Measurements from ENCODE around the gene YWHAH.

The YWHAH gene

GRCh38 chr22:31969789-31970489 is 25.6 kb downstream of the YWHAH start (continued):
- TF ChIP-seq EGR2 (tag by site-specific recombination; IDR thresholded peaks at IDR 0.05; ENCODE audit: low read depth) (no peak), ZNF366 (tag by site-specific recombination; conservative IDR thresholded peaks at IDR 0.05) (peak; percentile 40; the same call in 1 of the 2 replicates), RBAK (tag by site-specific recombination; IDR thresholded peaks at IDR 0.05) (no peak), ZNF426 (tag by site-specific recombination; IDR thresholded peaks at IDR 0.05) (no peak), ZNF623 (tag by site-specific recombination; IDR thresholded peaks at IDR 0.05) (no peak), SCRT2 (tag by site-specific recombination; IDR thresholded peaks at IDR 0.05) (no peak), ZNF138 (tag by site-specific recombination; IDR thresholded peaks at IDR 0.05; ENCODE audit: borderline replicate concordance) (no peak), ZNF513 (tag by site-specific recombination; IDR thresholded peaks at IDR 0.05) (no peak), ZNF555 (tag by site-specific recombination; conservative IDR thresholded peaks at IDR 0.05) (no peak), BCL11A (tag by site-specific recombination; IDR thresholded peaks at IDR 0.05; ENCODE audit: low read depth) (no peak), ZNF639 (tag by site-specific recombination; IDR thresholded peaks at IDR 0.05) (no peak), ZNF707 (tag by site-specific recombination; IDR thresholded peaks at IDR 0.05) (no peak), ZNF600 (tag by site-specific recombination; IDR thresholded peaks at IDR 0.05) (peak; percentile 40; the same call in 1 of the 2 replicates), SCRT1 (tag by site-specific recombination; IDR thresholded peaks at IDR 0.05; ENCODE audit: borderline replicate concordance) (no peak), ZNF24 (tag by site-specific recombination; IDR thresholded peaks at IDR 0.05) (0 out of 2 replicates have a peak, but pooled peaks have one; percentile 27), ZNF654 (tag by site-specific recombination; IDR thresholded peaks at IDR 0.05; ENCODE audit: low read depth) (peak; percentile 97), ZBTB6 (tag by site-specific recombination; IDR thresholded peaks at IDR 0.05) (no peak), ZBTB1 (tag by site-specific recombination; IDR thresholded peaks at IDR 0.05) (no peak), ZEB2 (tag by site-specific recombination; IDR thresholded peaks at IDR 0.05) (peak; percentile 88; the same call in 1 of the 2 replicates), ZNF664 (tag by site-specific recombination; IDR thresholded peaks at IDR 0.05) (peak; percentile 62; the same call in 1 of the 2 replicates), ZNF501 (tag by site-specific recombination; IDR thresholded peaks at IDR 0.05) (peak; percentile 10; the same call in 1 of the 2 replicates), ZNF214 (tag by site-specific recombination; IDR thresholded peaks at IDR 0.05; ENCODE audit: borderline replicate concordance) (no peak), ZNF768 (tag by site-specific recombination; IDR thresholded peaks at IDR 0.05) (no peak), ZNF133 (tag by site-specific recombination; IDR thresholded peaks at IDR 0.05) (no peak)

Measured in HEK293 (cell line).